NCI-H2171 (cell line): ENCODE data around the gene MAN1C1.
A peak's percentile ranks its signal among the peaks of the same experiment; 100 is the strongest.

Experiments
- DNase-seq: peaks from one replicate; lab custom pipeline; 2025; lab: John Stamatoyannopoulos, UW

Gene MAN1C1

DNA sequence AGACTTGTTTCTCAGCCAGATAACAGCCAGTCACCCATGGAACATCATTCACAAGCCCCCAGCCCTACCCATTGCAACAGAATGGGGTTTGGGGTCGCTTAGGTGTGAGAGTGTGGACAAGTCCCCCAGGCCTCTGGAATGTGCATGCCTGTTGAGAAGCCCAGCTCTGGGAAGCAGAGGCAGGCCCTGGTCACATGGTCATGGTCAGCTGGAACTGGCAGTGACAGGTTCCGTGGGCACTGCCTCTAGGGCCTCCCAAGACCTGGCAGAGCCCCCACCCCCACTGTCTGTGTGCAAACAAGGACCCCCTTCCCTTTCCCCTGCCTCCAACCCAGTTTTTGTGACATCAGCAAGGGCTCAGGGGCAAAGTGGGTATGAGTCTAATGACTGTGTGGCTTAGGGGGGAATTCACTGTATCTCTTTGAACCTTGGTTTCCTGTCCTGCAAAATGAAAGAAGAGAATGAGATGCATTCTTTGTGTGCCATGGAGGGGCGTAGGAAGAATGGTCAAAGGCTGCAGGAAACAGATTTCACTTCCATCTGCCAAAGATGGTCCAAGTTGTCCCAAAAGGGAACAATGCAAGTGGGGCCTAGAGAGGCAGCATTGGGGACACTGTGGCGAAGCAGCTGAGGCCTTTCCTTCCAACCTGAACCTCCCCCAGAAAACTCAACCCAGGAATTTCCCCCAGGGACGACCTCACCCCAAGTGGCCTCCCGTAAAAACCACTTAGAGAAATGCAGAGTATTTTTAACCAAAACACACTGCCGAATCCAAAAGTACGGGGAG, 148.7 kb downstream of the MAN1C1 start:
- no peak for DNase-seq

DNA sequence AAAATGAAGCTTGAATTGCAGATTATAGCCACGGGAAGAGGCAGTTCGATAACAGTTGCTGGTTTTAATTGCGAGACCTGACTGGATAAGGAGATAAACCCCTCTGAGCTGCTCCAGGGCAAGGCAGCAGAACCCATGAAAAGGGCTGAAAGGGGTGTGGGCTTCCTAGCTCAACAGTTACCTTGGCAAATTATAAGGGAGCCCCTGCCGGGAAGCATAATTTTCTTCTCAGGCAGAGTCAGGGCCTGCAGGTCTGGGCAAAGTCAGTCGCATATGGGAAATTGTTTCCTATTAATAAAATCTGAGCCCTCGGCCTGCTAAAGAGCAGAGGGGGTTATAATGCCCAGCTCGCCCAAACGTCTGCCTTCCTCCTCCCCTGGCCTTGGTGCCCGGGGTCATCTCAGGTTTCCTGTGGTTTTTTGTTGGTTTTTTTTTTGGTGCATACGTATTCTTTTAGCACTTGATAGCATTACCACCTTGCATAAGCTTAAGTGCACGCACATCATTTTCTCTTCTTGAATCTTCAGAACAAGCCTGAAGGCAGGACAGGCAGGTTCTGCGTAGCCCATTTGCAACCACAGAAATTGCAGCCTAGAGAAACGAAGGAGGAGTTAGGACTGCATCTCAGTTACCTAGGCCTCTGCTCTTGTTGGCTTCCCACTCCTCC, 149.5 kb downstream of the MAN1C1 start:
- peak; percentile 66 for DNase-seq

DNA sequence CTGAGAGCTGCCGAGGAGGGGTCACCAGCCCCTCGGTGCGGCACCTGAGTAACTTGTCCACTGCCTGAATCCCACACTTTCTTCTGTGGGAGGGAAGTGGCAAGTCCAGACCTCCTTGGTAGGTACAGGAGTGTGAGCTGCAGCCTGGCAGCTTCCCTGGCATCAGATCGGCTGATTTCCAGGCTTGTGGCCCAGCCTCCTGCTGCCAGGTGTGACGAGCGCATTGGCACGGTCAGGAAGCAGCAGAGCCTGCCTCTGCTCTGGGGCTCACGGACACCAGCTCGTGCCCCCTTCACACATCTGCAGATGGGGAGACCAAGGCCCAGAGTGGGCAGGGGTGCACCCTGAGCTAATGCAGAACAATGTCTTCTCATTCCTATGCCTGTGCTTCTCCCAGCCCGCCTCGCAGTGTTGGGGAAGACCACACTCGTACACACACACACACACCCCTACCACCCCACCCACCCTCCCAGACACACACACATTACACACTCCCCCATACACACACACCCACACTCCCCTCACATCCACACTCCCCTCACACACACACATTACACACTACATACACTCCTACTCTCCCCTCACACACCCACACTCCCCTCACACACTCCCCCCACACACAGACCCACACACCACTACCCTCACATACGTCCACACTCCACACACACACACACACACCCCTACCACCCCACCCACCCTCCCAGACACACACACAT, 150.3 kb downstream of the MAN1C1 start:
- DNase-seq: no peak

DNA sequence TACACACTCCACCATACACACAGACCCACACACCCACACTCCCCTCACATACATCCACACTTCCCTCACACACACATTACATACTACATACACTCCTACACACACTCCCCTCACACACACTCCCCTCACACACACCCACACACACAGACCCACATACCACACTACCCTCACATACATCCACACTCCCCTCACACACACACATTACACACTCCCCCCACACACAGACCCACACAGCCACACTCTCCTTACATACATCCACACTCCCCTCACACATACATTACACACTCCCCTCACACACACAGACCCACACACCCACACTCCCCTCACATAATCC, 150.8 kb downstream of the MAN1C1 start:
- DNase-seq: no peak

DNA sequence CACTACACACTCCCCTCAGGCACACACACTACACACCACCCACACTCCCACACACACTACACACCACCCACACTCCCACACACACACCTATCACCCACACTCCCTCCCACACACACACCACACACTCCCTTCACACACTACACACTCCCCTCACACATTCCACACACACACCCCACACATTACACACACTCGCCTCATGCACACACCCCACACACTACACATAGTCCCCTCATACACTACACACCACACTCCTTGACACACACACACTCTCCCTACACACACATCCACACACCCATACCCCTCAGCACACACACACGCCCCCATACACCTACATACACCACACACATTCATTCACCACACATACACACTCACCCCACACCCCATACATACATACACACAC, 152.4 kb downstream of the MAN1C1 start:
- DNase-seq: no peak

DNA sequence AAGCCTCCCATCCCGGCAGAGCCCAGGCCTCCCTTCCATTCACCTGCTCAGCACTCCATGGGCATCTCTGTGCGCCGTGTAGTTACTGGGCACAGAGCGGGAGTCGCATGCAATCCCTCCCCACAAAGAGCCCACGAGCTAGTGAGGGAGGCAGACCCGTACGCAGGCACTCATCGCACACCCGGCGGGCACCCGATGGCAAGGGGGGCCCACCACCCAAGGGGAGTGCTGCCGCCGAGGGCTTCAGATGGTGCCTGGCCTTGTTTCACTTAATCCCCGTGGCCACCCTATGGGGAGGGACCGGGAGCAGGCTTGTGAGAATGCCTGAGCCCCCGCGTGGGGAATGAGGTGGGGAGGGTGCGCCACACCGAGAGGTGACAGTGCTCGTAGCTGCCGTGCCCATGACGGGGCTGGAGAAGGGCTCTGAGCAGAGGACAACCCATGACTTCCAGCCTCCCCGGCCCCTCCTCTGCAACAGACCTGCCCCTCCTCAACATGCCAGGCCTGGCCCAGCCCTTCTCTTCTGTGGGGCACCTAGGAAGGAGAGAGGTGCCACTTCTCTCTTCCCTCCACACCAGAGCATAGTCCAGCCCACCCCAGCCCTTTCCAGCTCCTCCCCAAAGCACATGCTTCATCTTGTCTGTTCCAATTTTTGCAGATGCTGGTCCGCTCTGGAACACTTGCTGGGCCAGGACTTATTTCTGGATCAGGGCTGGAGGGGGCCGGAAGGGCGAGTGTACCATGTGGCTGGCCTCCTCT, 153.2 kb downstream of the MAN1C1 start:
- no peak for DNase-seq

DNA sequence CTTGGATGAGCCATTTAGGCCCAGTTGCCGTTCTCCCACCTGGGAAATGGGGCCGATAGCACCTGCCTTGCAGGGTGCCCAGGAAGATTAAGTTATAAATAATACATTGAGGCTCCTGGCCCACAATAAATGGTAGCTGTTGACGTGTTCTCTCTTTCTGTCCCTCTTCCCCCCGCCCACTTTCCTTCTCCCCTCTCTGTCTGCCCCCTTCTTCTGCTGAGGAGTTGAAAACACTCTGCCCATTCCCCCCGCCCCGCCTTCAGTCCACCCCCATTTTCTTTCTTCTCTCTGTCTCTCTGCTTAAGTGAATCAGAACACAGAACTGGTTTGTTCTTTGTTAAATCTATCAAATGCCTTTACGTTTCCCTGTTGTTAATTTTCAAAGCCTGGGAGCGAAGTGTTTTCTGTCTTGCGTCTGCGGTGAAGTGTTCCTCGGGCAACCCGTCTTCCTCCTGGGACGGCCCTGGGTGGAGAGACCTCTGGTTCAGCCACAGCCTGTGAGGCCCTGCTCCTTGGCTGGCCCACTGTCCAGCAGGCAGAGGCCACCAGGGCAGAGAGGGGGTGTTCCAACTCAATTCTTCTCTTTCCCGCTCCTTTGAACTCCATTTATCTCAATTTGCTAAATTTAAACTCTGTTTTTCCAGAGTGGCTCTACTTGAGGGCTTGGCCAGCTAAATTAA, 154.1 kb downstream of the MAN1C1 start:
- DNase-seq: no peak

DNA sequence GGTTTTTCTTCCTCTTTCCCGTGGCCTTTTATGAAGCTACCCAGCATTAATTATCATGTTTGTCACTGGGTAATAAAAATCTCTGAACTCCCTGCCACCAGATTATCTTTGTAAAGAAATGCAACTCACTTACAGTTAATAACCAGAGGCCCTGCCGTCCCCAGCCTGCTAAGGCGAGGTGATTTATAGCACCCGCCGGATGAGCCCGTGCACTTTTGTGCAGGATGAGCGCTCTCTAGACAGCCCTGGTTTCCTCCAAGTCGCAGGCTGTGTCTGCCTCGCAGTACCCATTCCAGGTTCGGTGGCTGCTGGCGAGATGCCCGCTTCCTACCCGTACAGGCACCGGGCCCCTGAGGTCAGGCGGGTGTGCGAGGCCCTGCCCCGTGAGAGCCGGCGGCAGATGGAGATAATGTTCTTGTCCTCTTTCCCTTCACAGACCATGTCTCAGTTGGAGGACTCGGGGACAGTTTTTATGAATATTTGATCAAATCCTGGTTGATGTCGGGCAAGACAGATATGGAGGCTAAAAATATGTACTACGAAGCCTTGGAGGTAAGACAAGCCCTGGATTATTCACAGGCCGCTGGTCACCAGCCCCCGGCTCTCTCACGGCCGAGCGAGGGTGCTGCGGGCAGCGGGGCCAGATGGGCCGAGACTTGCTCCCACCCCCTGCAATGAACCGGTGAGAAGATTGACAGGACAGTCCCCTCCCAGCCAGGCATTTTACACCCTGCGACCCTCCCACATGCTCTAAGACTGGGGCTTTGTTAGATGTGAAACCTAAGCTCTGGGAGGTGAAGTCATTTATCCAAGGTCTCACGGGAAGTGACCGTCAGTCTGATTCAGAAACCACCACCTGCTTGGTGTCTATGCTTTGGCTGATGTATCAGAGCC, 154.9 kb downstream of the MAN1C1 start:
- DNase-seq: peak; percentile 46

DNA sequence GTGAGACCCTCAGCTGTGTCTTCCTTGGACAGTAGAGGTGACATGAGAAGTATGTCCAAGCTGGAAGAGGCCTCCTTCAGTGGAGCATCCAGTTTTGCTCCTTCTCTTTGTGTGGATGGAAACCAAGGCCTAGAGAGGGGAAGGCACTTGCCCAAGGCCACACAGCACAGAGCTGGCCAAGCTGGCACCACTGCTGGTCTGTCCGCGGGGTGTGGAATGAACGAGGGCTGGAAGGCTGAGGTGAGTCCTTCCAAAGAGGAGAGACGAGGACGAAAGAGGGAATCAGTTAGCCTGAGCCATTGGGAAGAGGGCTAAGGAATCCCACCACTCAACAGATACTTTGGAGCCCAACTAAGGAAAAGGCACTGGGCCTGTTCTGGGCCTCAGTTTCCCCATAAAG, 155.6 kb downstream of the MAN1C1 start:
- no peak for DNase-seq

DNA sequence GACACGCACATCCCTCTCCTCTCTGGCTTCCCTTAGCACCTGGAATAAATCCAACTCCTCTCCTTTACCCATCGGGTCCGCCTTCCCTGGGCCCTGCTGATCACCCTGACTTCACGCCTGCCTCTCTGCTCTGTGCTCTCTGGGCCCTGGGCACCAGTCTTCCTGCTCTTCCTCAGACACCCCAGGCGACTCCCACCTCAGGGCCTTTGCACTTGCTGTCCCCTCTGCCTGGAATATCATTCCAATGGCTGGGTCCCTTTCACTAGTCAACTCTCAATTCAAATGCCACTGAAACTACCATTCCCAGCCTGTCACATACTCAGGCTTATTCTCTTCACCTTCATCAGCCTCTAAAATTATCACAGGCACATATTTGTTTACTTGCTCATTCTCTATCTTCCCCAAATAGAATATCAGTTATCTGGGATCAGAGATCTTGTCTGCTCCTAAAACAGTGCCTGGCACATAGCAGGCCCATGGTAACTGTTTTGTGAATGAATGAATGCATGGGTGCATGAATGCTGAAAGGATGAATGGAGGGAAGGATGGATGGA, 156.2 kb downstream of the MAN1C1 start:
- no peak for DNase-seq

DNA sequence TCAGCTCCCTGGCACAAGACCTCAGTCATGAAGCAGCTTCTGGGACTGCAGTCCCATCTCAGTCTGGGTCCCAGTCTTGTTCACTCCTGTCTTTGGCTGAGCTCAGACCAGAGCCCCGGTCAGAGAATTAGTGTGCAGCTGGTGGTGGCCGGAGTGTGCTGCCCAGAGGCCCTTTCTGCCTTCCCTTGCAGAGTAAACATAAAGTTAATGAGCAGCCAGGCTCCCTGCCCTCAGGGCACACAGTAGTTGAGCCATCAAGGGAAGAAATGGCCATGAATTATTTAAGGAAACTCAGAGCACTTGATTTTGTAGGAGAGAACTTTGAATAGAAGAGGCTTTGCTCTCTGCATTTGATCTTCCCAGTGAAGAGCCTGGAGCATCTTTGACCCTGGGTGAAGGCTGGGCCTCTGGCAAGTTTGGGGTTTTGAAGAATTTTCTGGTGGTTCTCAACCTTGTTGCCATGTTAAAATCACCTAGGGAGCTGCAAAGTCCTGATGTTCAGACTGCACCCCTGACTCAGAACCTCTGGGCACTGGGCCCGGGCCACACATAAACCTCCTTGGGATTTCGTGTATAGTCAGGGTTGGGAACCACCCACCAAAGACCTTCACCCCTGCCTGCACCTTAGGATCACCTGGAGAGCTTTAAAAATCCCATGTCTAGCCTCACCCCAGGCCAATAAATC, 157.0 kb downstream of the MAN1C1 start:
- no peak for DNase-seq

DNA sequence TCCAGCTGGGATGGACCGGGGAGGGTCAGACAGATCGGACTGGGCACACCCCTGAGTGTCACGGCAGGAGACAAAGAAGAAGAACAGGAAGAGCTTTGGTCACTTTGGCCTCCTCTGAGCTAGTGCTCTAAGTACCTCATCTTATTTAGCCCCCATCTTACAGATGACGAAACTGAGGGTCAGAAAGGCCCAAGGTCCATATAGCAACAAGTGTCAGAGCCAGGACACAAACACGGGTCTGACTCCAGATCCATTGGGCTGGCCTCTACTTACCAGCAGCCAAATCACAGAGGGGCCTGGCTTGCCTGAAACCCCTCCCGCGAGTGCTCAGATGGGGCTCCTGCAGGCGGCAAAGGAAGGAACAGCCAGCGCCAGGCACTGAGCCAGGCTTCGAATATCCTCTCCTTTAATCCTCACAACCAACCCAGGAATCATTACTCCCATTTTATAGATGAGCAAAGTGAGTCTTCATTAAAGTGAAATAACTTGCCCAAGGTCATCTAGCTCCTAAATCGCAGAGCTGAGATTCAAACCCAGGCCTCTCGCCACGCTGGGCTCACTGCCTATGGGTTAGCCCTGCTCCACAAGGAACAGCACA, 157.7 kb downstream of the MAN1C1 start:
- no peak for DNase-seq

DNA sequence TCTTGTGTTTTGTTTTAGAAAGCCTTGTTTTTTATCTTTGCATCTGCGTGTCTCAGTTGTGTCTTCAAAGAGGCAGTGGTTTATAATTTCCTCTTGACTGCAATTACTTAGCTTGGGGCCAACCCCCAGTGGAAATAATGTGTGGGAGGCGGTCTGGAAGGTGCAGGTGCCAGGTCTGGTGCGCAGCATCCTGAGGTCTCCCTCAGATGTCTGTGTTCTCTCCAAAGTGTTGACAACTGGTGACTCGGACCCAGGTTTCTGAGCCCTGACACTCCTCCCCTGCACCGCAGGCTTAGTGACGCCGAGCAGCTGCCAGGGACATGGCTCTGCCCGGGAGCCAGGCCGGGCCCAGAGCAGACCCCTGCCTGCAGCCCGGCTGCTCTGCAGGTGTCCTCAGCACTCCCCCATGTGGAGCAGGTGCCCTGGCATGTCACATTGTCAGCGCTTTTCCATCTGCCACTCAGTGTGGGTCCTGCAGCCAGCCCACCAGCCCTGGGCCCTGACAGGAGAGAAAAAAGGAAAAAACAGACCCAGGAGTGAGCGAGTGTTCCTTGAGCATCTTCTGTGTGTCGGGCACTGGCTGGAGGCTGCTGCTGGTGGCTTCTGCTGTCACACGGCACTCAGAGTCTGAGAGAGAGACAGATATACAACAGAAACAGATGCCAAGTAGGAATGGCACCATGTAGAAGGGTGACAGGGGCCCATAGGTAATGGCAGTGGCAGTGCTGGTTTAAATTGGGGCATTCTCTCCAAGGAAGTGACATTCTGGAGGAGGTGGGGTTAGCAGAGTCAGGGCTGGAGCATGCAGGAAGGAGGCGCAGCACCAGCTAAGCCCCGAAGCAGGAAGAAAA, 158.6 kb downstream of the MAN1C1 start:
- DNase-seq: peak; percentile 81

DNA sequence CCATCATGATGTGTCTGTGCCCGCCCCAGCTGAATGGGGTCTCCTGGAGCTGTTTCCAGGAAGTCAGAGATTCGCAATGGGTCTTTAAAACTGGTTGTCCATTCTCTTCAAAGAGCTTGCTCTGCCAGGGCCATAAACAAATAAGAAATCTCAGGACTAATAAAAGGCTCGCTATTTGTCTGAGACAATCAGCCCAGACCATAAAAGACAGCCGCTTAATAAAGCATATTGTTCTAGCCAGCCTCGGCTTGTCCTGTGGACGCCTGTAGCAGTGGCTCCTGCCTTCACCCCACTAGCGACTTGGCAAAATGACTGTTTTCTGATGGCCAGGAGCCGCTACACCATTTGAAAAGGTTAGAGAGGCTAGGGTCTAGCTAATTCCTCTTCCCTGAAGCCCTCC, 162.8 kb downstream of the MAN1C1 start:
- DNase-seq: no peak

DNA sequence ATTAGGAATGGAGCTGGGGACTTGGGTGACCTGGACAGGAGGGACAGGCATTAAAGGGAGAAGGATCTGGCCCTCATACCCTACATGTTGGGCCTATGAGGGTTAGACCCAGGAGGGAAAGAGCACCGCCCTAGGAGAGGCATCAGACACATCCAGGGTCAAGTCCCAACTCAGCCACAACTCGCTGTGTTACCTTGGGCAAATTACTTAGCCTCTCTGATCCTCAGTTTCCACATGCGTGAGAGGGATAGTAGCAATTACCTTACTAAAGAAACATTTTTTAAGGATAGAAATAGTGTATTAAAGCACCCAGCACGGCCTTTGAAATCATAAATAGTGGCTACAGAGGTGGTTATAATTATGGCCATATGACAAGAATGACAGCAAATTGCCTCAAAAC, 163.3 kb downstream of the MAN1C1 start:
- DNase-seq: no peak

DNA sequence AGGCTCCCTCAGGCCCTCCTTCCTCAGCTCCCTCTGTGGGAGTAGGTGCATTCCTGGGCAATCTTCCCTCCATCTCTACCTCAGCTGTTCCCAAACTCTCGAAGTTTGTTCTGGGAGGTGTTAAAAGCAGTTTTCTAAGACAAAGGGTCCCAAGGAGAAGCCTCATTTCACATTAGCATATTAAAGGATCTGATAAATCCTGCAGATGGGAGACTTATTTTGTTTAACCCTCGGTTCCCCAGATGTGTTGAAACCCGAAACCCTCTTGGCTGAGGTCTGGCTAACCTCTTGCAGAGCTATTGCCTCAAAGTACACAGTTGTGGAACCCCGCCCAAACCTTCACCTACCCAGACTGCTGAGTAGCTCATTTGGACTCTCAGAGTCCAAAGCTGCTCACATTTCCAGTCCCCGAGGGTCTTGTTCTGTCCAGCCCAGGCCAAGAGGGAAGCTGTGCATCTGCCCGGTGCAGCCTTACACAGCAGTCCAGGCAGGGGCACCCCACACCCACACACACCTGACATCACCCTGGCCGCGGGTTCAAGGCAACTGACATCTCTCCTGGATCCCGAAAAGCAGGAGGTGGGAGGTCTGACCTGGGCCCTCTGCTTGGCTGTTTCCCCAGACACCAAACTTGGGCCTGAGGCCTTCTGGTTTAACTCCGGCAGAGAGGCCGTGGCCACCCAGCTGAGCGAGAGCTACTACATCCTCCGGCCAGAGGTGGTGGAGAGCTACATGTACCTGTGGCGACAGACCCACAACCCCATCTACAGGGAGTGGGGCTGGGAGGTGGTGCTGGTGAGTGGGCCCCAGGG, 163.9 kb downstream of the MAN1C1 start:
- peak; percentile 43 for DNase-seq

DNA sequence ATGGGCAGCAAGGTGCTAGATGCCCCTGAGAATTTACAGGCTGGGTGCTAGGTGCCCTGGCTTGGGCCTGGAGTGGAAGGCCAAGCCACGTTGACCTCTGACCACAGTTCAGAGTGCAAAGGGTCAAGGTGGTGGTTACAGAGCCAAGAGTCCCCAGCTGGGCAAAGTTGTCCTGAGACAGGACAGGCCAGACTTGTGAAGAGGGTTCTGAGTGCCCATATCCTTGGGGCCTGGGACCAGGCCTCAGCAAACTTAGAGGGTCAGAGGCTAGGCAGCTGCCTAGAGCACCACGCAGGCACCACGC, 164.5 kb downstream of the MAN1C1 start:
- no peak for DNase-seq

DNA sequence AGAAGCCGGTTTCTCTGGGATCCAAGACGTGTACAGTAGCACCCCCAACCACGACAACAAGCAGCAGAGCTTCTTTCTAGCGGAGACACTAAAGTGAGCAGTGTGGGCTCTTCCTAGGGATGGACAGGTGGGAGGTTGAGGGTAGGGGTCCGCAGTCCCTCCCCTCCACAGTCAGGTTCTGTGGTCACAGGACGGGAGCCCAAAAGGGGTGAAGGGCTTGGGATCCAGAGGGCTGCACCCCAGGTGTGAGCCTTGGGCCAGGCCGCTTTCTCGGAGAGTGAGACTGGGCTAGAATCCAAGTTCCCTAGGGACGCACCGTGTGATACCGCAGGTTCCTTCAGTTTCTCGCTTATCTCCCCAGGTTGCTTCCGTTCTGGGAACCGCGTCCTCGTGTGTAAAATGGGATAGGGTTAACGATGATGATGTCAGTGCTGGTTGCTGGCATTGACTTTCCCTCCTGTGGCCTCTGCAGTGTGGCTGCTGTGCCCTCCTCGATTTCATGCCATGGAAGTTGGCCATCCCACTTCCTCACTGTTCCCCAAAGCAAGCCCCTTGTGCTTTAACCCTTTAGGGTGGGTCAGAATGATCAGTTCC, 166.1 kb downstream of the MAN1C1 start:
- DNase-seq: no peak
